22Rv1 (cell line): ENCODE measurements around the gene ITPR2.

Experiments
- H3K27ac ChIP-seq: fragments of 450-650 bp; 2 replicates; pipeline ENCODE4 v1.5.1; 2017
- CTCF ChIP-seq: fragments of 450-650 bp; IDR thresholded peaks from 2 replicates; pipeline ENCODE4 v1.5.1; 2017; ENCODE audit warnings: mild to moderate bottlenecking
- ZFX ChIP-seq: fragments of 450-650 bp; IDR thresholded peaks from 2 replicates; pipeline ENCODE4 v1.6.1; 2017; ENCODE audit warnings: antibody characterized with exemption, borderline replicate concordance

Gene ITPR2

DNA sequence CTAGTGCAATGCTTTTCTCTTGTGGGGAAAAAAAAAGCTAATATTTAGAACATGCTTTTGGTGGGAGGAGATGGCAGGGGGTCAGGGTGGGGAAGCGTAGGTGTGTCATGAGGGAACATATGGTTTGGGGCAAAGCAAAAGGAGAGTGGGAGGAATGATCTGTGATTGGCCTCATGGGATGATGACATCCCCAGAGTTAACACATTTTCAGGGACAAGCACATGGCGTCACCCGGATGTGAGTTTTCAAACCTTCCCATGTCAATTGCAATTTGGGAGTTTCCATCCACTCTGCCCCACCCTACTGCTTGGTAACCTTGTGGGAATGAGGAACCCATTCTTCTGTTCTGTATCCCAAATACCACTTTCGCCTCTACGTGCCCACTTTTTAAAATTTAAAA is 473.4 kb downstream of the ITPR2 start:
- TF ChIP-seq CTCF, result no peak
- TF ChIP-seq ZFX, result no peak
- no peak overlapping the region for H3K27ac ChIP-seq

DNA sequence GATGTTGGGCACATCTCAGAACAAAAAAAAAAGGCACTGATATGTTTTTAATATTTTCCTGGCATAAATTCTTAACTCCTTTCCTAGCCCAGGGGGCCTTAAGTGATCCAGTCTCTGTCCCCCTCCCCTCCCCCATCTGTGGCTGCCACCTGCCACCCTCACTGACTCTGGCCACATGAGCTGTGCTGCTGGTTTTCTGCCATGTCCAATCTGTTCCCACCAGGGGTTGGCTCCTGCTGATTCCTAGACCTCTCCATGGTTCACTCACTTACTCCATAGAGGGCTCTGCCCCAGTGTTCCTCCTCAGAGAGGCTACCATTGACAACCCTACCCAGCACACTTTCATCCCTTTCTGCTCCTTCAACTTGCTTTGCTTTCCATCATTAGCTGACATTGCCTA is 474.3 kb downstream of the ITPR2 start:
- TF ChIP-seq ZFX (no peak), CTCF (no peak)
- H3K27ac ChIP-seq, result no peak overlapping the region

GRCh38 chr12:26347300-26347699 is 485.7 kb downstream of the ITPR2 start:
- H3K27ac ChIP-seq, result no peak overlapping the region
- TF ChIP-seq ZFX (no peak), CTCF (no peak)

GRCh38 chr12:26346736-26347135 is 486.3 kb downstream of the ITPR2 start:
- H3K27ac ChIP-seq, result no peak overlapping the region
- TF ChIP-seq ZFX, result no peak

DNA sequence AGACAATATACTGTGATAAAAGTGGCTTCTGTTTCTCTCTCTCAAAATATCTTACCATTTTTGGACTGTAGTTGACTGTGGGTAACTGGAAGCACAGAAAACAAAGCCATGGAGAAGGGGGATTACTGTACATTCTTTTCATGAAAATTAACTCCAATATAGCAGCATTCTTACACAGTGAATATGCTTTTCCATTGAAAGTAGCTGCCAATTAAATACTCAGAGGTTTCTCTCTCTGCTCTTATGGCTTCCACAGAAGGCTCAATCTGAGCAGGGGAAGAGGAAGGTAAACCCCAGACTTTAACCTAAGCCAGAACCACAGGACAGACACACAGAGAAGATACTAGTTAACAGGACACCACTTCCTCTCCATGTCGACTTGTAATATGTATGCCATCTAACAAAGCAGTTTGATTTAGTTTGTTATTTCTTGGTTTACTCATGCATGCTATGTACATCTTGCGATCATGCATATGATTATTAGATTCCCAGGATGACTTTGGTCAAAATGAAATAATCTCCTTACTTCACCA is 487.5 kb downstream of the ITPR2 start:
- no peak overlapping the region for H3K27ac ChIP-seq
- TF ChIP-seq ZFX, result no peak
- no peak for TF ChIP-seq CTCF

- no peak overlapping the region for H3K27ac ChIP-seq
- TF ChIP-seq CTCF (no peak), ZFX (no peak)
Observed at GRCh38 chr12:26341491-26341890, 491.5 kb downstream of the ITPR2 start.

DNA sequence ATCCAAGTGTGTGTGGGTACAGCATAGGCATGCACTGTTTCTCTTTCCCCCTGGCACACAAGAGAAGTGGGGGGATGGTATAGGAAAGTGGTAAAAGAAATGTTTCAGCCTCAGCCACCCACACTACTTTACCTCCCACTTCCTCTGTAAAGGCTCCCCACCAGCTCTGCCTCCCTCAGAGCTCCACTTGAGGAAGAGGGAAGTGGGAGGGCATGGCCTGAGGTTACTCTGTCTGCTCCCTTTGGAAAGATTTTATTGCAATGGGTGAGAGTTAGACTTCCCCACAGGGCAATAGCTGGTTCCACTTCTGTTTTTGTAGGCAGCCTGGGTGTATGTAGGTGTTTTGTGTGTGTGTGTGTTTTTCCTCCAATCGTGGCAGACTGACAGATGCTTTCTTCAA is 492.3 kb downstream of the ITPR2 start:
- TF ChIP-seq ZFX (no peak), CTCF (no peak)
- no peak overlapping the region for H3K27ac ChIP-seq

- TF ChIP-seq CTCF (no peak), ZFX (no peak)
- H3K27ac ChIP-seq, result no peak overlapping the region
Observed at GRCh38 chr12:26339976-26340375, 493.0 kb downstream of the ITPR2 start.
